NCI-H2196 (cell line): ENCODE results near the gene HK2.
"Not testable (repeated sequence)": the region's sequence is repeated elsewhere in the genome, so short reads cannot be mapped to it uniquely, and the experiment has no call there.

Source experiments
- DNase-seq: peaks from one replicate; lab custom pipeline; 2025; ENCODE audit not compliant: unreplicated experiment; lab: John Stamatoyannopoulos, UW

HK2 gene

DNA sequence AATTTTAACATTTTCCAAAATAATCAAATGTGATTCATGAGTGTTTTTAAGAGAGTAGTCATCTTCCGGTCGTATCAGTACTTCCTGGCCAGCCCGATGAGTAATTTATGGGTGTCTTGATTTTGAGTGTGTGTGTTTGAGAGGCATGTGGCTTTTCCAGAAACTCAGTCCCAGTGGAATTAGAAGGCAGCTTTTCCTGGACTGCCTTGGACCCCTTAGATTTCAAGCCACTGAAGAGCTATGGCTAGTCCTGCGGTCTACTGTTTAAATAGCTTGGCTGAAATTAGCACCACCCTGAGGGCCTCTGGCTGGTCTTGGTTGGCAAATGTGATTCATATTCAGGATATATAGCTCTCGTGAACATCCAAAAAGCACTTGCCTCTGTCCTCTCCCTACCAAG is 59.4 kb downstream of the HK2 start:
- no peak for DNase-seq

DNA sequence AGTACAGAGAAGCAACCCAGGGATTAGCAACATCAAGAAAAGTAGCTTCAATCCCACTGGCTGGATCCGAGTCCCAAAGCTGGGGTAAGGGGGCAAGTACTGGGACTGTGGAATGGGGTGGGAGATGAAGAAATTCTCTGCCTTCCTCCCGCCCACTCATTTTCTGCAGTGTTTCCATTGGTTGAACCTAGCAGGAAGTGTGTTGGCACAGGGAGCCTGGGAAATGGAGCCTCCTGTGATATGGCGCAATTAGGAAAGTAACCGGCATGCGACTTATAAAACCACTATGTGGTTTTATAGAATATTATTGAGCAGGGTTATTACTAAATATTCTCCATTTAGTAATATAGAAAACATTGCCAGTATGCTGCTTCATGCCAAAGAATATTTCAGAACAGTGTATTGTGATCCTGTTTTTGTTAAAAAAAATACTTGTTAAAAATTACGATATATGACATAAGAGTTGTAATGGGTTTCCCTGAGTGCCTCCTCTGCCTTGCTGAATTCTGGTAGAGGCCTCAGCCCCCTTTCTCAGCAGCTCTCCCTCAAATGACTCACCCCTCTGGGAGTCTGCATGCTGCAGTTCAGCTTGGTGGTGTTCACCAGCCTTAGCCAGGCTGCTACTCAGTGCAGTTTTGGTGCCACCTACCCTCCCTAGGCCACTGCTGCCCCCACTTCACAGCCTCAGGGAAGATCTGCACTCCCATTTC is 60.5 kb downstream of the HK2 start:
- no peak for DNase-seq

DNA sequence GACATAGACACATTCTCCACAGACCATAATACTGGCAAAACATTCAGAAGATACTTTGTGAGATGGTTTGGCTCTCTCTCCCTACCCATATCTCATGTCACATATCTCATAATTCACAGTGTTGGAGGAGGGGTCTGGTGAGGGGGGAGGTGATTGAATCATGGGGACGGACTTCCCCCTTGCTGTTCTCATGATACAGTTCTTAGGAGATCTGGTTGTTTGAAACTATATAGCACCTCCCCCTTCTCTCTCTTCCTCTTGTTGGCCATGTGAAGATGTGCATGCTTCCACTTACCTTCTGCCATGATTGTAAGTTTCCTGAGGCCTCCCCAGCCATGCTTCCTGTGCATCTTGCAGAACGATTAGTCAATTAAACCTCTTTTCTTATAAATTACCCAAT is 61.1 kb downstream of the HK2 start:
- no peak for DNase-seq

DNA sequence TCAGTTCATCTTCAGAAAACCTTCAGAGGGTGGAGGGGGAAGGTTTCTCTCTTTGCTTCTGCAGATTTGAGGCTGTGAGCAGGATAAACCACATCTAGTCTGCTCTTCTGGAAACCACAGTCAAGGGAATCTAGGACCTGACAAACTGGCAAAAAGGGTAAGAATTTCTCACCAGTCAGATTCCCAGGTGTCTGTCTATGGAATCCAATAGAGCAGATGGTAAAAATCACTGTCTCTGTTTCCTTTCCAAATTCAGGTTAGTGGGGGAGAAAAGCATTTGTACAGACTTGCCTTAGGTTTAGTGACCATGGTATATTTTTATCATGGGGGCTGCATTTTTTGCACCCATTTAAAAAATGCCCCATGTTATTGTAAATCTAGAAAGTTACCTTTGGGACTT is 62.3 kb downstream of the HK2 start:
- DNase-seq = no peak

DNA sequence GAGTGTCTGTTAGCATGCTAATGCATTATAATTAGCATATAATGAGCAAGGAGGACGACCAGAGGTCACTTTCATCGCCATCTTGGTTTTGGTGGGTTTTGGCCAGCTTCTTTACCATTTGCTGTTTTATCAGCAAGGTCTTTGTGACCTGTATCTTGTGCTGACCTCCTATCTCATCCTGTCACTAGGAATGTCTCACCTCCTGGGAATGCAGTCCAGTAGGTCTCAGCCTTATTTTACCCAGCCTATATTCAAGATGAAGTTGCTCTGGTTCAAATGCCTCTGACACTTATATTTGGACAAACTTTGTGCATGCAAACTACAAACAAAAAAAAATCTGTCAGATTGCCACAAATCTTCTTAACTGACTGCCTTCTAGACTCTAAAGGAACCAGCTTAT is 66.3 kb downstream of the HK2 start:
- not testable (repeated sequence) for DNase-seq

DNA sequence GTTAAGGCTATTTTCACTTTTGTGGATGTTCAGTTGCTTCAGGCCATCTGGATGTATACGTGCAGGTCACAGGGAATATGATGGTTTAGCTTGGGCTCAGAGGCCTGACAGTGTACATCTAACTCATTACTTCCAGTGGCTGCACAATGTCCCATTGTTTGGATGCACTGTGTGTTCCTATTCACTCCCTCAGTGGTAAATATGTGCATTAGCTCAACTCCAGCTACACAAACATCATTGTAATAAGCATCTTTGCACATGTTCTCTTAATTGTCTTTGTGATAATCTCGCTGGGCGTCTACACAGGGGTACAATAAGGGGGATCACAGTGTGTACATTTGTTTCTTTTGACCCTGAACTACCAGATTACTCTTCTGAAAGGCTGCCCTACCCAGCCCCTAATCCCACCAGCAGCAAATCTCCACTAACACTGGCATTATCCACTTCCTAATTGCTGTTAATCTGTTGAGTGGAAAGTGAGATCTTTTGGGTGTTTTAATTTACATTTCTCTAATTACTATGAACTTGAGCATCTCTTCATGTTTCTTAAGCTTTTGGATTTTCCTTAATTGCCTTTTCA is 68.4 kb downstream of the HK2 start:
- DNase-seq = no peak

DNA sequence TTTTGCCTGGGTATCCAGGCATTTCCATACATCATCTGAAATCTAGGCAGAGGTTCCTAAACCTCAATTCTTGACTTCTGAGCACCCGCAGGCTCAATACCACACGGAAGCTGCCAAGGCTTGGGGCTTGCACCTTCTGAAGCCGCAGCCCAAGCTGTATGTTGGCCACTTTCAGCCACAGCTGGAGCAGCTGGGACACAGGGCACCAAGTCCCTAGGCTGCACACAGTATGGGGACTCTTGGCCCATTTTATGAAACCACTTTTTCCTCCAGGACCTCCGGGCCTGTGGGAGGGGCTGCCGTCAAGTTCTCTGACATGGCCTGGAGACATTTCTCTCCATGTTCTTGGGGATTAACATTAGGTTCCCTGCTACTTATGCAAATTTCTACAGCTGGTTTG is 72.5 kb downstream of the HK2 start:
- DNase-seq = no peak

DNA sequence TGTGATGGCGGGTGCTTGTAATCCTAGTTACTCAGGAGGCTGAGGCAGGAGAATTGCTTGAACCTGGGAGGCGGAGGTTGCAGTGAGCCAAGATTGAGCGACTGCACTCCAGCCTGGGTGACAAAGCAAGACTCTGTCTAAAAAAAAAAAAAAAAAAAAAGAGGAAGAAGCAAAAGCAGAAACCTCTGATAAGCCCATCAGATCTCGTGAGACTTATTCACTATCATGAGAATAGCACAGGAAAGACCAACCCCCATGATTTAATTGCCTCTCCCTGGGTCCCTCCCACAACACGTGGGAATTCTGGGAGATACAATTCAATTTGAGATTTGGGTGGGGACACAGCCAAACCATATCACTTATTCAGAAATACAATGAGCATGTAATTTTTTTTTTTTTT is 73.6 kb downstream of the HK2 start:
- DNase-seq = not testable (repeated sequence)

DNA sequence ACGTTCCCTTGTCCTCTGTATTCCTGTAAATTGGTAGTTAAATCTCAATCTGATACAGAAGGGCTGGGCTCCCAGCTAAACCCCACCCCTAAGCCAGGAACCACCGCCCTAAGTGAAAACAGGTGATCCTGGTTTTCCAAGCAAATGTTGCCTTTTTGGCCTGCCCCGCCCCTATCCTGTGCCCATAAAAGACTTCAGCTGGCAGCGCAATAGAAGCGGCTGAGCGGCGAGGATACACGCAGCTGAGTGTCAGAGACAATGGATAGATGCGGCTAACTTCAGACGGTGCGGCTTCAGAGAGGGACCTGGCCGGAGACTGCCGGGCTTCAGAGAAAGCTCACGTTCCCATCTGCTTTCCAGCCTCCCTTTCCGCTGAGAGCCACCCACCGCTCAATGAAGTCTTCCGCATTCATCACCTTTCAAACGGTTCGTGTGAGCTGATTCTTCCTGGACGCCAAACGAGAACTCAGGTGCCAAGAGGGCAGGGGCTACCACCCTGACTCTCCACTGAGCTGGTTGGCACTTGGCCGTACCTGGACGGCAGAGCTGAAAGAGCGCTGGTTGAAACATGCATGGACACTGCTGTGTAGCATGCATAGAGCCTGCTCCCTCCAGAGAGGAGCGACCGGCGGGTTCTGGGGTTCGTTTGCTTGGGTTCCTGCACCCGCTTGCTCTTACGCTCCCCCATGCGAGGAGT is 75.0 kb downstream of the HK2 start:
- DNase-seq = no peak

DNA sequence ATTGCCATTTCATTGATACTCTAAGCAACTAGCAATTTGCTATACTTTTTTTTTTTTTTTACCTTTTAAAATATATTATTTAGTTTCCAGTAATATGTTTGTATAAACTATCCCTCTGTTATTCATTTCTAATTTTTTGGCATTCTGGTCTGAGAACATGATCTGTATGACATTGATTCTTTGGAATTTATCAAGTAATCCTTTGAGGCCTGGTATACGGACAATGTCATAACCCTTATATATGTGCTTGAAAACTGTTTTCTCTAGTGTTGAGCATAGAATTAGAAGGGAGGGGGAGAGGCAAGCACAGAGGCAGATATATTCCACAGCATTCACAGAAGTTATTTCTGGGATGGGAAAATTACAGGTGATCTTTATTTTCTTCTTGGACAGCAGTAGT is 76.3 kb downstream of the HK2 start:
- DNase-seq = no peak

DNA sequence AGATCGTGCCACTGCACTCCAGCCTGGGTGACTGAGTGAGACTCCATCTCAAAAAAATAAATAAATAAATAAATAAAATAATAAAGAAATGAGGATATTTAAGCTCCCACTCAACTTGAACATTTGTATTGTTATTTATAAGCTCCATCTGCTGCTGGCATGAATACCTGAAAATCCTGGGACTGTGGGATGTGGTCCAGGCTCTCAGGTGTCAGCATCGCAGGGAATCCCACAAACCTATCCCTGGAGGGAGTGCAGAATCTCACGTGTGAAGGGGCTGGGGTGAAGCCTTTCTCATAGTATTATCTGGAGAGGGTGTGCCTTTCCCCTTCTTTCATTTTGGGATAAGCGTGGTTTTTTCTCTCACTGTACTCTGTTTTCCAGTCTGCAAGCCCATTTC is 77.1 kb downstream of the HK2 start:
- DNase-seq = no peak

DNA sequence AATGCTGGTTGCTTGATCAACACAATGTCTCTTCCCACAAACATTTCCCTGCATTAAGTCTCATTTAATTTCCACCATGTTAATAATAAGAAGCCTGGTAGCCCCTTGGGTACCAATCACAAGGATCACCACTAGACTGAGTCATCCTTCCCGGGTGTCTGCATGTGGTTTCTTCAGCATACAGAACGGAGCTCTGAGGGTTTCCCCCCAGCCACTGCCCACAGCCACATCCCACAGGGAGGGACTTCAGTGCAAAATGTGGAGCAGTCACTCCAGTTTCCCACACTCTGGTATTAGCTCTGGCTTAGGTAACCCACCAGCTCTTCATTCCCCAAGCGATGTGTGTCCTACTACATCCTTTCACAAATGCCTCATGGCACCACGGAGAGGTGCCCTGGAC is 81.8 kb downstream of the HK2 start:
- no peak for DNase-seq

DNA sequence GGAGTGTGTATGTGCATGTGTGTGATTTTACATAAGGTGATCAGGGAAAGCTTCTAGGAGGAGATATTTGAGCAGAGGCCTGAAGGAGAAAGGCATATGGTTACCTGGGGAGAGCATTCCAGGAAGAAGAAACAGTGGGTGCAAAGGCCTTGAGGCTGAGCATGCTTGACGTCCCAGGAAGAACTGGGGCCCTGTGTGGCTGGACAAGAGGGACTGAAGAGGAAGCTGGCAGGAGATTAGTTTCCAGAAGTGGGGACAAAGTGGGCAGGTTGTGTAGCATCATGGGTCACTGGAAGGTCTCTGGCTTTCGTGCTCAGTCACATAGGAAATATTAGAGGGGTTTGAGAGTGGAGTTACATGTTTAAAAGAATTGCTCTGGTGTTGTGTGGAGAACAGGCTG is 82.5 kb downstream of the HK2 start:
- no peak for DNase-seq

DNA sequence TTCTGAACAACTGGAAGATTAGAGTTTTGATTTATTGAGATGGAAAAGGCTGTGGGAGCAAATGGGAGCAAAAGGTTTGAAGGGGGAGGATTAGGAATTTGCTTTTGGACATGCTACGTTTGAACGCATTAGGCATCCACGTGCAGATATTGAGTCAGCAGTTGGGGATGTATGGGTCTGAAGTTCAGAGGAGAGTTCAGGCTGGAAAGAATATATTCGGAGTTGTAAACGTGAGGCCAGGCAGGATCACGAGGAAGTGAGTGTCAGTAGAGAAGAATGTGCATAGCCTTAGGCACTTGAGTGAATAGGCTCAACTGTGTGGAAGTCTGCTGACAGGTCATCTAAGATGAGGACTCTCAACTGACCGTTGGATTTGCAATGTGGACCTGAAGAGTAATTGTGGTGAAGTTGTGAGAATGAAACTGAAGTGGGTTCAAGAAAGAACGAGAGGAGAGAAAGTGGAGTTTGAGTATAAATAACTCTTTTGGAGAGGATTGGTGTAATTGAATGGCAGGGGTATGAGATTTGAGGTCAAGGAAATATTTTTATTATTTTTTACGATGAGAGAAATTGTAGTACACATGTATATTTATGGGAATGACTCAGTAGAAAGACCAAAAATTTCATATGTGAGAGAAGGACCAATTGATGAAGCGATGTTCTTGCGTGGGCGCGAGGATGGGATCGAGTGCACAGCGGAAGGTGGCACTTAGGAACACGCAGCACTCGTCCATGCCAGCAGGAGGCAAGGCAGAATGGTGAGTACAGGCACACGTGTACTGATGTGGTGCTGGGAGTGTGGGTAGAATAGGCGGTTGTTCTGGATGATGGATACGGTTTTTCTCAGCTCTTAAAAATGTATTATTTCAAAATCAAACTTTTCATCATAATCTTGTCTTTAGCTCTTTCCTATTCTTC is 84.0 kb downstream of the HK2 start:
- DNase-seq = no peak

DNA sequence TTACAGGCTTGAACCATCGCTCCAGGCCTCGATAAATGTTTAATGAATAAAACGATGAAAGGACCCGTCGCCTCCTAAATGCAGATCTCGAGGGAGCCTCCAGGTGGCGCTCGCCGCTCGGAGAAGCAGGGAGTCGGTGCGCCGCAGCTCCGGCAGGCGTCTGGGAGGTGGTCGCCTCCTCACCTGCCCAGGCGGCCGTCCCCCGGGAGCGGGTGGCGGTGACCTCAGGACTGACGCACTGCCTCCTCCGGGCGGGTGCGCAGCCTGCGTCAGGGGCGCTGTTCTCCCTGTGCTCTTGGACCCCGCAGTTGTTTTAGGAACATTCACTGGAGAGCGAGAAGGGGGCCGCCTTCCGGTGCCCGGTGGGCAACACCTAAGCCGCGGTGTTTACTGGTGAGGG is 85.9 kb downstream of the HK2 start:
- peak; percentile 14 for DNase-seq

DNA sequence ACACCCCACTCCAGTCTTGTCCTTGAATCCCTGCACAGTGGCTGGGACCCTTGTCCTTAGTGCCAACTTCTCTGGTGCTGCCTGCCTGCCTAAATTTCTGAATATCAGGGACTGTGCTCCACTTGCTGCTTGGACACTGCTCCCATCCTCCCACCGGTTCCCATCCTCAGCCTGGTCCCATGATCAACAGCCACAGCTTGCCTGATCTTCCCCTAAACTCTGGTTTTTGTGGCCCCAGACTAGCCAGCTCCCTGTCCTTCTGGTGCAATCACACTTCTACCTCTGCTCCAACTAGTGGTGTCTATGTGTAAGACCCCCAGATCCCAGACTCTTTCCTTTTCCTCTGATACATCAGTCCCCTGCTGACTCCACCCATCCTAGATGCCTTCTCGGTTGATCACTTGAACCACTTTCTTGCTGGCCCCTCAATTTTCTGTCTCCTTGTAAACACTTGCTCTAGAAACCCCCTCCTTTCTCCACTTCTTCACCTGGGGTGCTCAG is 87.4 kb downstream of the HK2 start:
- no peak for DNase-seq

DNA sequence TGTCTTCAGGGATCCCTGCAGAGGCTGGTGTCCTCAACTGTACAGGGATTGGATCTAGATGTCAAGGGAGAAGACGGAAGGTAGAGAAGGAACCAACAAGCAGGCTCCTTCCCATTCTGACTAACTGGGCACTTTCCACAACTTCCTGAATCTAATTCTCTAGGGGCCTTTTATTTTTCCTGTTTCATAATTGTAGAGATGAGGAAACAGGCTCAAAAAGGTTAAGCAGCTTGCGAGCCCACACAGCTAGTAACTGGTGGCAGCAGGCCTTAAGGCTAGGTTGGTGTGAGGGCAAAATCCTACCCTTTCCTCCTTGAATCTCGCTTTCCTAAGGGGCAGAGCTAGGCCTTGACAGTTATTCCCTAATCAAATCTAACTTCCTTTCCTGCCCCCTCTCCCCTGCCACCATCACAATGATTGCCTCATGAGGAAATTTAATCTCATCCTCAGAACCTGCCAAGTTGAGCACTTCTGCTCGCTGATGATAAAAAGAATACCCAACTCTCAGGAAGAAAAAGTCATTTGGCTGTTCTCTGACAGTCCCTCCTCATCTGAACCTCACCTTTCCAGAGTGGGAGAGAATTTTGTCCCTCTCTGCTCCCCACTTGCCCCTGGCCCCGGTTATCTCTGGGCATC is 88.8 kb downstream of the HK2 start:
- peak; percentile 15 for DNase-seq

DNA sequence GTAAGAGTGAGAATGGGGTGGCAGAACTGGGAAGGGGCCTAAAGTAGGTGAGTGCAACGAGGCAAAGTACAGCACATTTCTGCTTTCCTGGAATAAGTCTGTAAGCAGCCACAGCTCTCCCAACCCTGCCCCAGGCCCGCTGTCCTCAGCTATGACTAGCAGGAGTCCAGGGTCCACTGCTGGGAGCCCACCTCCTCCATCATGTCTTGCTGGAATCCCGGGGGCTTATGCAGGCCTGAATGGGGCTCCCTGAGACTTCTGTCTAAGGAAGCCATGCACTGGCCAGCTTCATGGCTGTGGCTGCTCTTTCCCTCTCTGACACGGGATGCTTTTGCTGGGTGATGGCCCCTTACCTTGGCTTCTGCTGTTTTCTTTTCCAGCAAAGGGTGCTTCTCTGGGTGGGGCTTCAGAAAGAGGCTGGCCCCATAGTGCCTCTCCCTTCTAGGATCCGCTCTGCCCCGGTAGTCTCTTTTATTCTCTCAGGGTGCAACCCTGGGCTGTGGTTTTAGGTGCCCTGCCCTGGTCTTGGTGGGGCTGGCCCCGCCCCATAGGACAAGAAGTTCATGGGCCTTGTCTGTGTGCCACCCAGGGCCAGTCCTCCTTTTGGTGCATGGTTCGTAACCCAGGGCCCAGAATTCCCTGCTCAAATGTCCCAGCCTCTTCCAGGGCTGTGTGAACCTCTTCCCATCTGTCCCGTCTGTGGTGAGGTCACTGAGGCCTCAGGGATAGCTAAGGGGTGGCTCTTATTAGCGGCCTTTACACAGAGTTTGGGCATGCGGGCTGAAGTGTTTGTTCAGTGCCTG is 90.7 kb downstream of the HK2 start:
- peak; percentile 21 for DNase-seq

DNA sequence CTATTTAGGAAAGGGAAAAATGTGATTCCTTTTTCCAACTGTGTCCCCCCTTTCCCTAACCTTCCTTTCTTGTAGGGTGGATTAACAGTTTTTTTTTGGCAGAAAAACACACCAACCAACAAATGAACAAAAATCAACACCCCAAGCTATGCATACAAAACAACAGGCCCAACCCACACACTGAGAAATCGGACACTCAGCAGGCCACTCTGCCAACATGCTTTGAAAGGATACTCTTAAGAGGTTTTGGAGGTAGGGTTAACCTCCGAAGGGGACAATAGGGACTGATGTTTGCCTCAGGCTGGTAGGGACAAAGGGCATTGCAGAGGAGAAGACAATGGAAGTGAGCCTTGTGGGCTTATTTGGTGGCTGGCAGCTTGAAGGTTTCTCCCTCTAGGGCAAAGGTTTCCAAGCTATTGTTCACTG is 91.4 kb downstream of the HK2 start:
- peak; percentile 39 for DNase-seq

DNA sequence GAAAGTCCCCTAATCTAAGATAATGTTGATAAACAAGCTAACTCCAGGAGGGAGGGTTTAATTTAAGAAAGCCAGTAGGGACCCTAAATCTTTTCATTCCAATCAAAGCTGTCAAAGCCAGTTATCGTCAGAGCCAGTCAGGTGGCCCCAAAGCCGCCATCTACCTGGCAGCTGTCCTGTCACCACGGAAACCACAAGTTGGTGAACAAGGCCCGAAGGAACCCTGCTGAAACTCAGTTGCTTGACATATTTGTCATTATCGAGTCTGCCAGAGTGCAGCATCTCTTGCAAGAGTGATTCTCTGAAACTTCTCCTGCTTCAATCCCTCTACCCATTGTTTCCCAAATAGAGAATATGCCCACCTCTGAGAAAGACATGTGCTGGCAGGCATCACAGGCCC is 93.7 kb downstream of the HK2 start:
- DNase-seq = no peak
